Hepatocyte (in vitro differentiated cells): Measurements from ENCODE around the gene SLC1A5.

Experiments used
- EZH2phosphoT487 ChIP-seq: fragments of 200-600 bp; sonication (generic); IDR thresholded peaks from one replicate; pipeline ENCODE4 v1.6.1; 2018; ENCODE audit warnings: antibody characterized with exemption, mild to moderate bottlenecking, low read depth, moderate library complexity; ENCODE audit not compliant: unreplicated experiment, severe bottlenecking
- TF ChIP-seq, protein P1 (sequence below): fragments of 200-600 bp; sonication (generic); IDR thresholded peaks from 2 replicates; pipeline ENCODE4 v1.5.1; 2016; ENCODE audit warnings: antibody characterized with exemption, mild to moderate bottlenecking; ENCODE audit not compliant: poor library complexity

DNA sequence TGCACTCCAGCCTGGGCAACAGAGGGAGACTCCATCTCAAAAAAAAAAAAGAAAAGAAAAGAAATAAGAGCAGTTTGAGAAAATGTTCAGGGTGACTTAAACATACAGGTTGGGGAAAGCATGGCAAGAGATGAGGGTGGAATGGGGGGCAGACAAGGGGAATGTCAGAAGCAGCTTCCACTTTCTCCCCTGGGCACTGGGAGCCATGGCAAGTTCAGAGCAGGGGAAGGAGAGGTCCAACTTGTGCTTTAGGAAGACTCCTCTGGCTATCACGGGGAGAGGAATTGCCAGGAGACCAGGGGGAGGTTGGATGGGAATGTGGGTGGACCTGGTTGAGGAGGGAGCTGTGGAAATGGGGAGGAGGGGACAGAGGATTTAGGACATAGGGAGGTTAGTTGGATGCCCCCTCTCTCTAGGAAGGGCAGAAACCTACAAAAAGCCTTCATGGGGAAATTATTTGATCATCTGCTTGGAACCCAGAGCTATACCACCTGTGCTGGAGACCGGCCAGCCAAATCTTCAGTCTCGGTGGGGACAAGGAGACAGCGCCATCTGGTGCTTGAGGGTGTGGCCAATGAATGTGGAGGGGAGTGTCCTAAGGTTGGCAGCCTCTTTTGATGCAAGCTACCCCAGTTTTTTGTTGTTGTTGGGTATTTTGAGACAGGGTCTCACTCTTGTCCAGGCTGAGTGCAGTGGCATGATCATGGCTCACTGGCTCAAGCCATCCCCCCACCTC, 34.8 kb downstream of the SLC1A5 start:
- TF ChIP-seq, protein P1, sequence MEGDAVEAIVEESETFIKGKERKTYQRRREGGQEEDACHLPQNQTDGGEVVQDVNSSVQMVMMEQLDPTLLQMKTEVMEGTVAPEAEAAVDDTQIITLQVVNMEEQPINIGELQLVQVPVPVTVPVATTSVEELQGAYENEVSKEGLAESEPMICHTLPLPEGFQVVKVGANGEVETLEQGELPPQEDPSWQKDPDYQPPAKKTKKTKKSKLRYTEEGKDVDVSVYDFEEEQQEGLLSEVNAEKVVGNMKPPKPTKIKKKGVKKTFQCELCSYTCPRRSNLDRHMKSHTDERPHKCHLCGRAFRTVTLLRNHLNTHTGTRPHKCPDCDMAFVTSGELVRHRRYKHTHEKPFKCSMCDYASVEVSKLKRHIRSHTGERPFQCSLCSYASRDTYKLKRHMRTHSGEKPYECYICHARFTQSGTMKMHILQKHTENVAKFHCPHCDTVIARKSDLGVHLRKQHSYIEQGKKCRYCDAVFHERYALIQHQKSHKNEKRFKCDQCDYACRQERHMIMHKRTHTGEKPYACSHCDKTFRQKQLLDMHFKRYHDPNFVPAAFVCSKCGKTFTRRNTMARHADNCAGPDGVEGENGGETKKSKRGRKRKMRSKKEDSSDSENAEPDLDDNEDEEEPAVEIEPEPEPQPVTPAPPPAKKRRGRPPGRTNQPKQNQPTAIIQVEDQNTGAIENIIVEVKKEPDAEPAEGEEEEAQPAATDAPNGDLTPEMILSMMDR, result peak; percentile 34
- TF ChIP-seq EZH2phosphoT487, result no peak
